Neural cell (in vitro differentiated cells): Measurements from ENCODE around the gene ZNF785. TPM values are rescaled to one million over a fixed set of nuclear protein-coding genes. Genes with fewer than 3 reads are reported as not detected.
"Not testable (repeated sequence)": the region's sequence is repeated elsewhere in the genome, so short reads cannot be mapped to it uniquely, and the experiment has no call there.

ENCODE experiments used
- H2AFZ ChIP-seq: fragments of 200-600, 300-800 bp; sonication (generic), shearing (Covaris generic); 2 replicates; pipeline ENCODE4 v1.6.0; 2014; ENCODE audit warnings: low read depth, mild to moderate bottlenecking, antibody characterized with exemption, low read length, moderate library complexity
- H3F3A ChIP-seq: fragments of 200-600 bp; shearing (Covaris generic); 2 replicates; pipeline ENCODE4 v1.6.1; 2016; ENCODE audit warnings: mild to moderate bottlenecking, moderate library complexity, mixed read lengths, antibody characterized with exemption, low read length; ENCODE audit not compliant: insufficient read depth, poor library complexity, severe bottlenecking
- H3K27ac ChIP-seq: fragments of 200-600, 300-800 bp; sonication (generic), shearing (Covaris generic); 2 replicates; pipeline ENCODE4 v1.5.1; 2014; ENCODE audit warnings: mild to moderate bottlenecking, low read length, moderate library complexity
- H3K27me3 ChIP-seq: fragments of 300-800, 200-600 bp; sonication (generic), shearing (Covaris generic); 2 replicates; pipeline ENCODE4 v1.6.0; 2014; ENCODE audit warnings: mild to moderate bottlenecking, low read depth, low read length, moderate library complexity; ENCODE audit not compliant: insufficient read depth
- H3K36me3 ChIP-seq: fragments of 300-800, 200-600 bp; sonication (generic), shearing (Covaris generic); 2 replicates; pipeline ENCODE4 v1.5.1; 2014; ENCODE audit warnings: mild to moderate bottlenecking, antibody characterized with exemption, low read length, moderate library complexity; ENCODE audit not compliant: insufficient read depth
- H3K4me2 ChIP-seq: fragments of 300-800, 200-600 bp; sonication (generic), shearing (Covaris generic); 2 replicates; pipeline ENCODE4 v1.6.0; 2014; ENCODE audit warnings: mild to moderate bottlenecking, low read length
- H3K4me3 ChIP-seq: fragments of 300-800, 200-600 bp; sonication (generic), shearing (Covaris generic); 2 replicates; pipeline ENCODE4 v1.5.1; 2014; ENCODE audit warnings: mild to moderate bottlenecking, low read length, moderate library complexity
- H3K79me2 ChIP-seq: fragments of 200-600 bp; shearing (Covaris generic); replicated peaks from 2 replicates; pipeline ENCODE4 v1.6.0; 2014; ENCODE audit warnings: mild to moderate bottlenecking, low read length, moderate library complexity; ENCODE audit not compliant: insufficient read depth
- H3K9ac ChIP-seq: fragments of 300-800, 200-600 bp; sonication (generic), shearing (Covaris generic); 2 replicates; pipeline ENCODE4 v1.6.1; 2016; ENCODE audit warnings: mild to moderate bottlenecking, low read length, mixed read lengths
- H3K9me2 ChIP-seq: fragments of 200-600 bp; shearing (Covaris generic); 2 replicates; pipeline ENCODE4 v1.6.1; 2016; ENCODE audit warnings: mild to moderate bottlenecking, low read length, mixed read lengths; ENCODE audit not compliant: insufficient read depth
- H3K9me3 ChIP-seq: fragments of 200-600, 300-800 bp; sonication (generic), shearing (Covaris generic); 2 replicates; pipeline ENCODE4 v1.6.1; 2016; ENCODE audit warnings: mild to moderate bottlenecking, mixed run types, low read length, moderate library complexity, mixed read lengths
- H4K20me1 ChIP-seq: fragments of 200-600 bp; shearing (Covaris generic); 2 replicates; pipeline ENCODE4 v1.6.1; 2016; ENCODE audit warnings: mild to moderate bottlenecking, mixed run types; ENCODE audit not compliant: insufficient read depth
- EP300 ChIP-seq: fragments of 450-650 bp; conservative IDR thresholded peaks from 2 replicates; pipeline ENCODE4 v1.6.1; 2014; ENCODE audit warnings: antibody characterized with exemption, mild to moderate bottlenecking, moderate library complexity; ENCODE audit not compliant: poor library complexity, severe bottlenecking
- EZH2 ChIP-seq: fragments of 200-600, 300-800 bp; shearing (Covaris generic), sonication (generic); IDR thresholded peaks from 2 replicates; pipeline ENCODE4 v1.6.1; 2014; ENCODE audit warnings: antibody characterized with exemption, low read length, borderline replicate concordance, mild to moderate bottlenecking; ENCODE audit not compliant: insufficient read depth, poor library complexity, severe bottlenecking
- MXI1 ChIP-seq: fragments of 450-650 bp; conservative IDR thresholded peaks from 2 replicates; pipeline ENCODE4 v1.6.1; 2014; ENCODE audit warnings: antibody characterized with exemption, mild to moderate bottlenecking; ENCODE audit not compliant: poor library complexity, severe bottlenecking
- POLR2AphosphoS5 ChIP-seq: IDR thresholded peaks from 2 replicates; pipeline ENCODE4 v1.6.1; 2012
- RAD21 ChIP-seq: fragments of 450-650 bp; conservative IDR thresholded peaks from 2 replicates; pipeline ENCODE4 v1.6.1; 2014; ENCODE audit warnings: antibody characterized with exemption, mild to moderate bottlenecking, moderate library complexity
- SMC3 ChIP-seq: fragments of 450-650 bp; conservative IDR thresholded peaks from 2 replicates; pipeline ENCODE4 v1.6.1; 2014; ENCODE audit warnings: antibody characterized with exemption, mild to moderate bottlenecking, moderate library complexity; ENCODE audit not compliant: poor library complexity
- TAF1 ChIP-seq: IDR thresholded peaks from 2 replicates; pipeline ENCODE4 v1.6.1; 2012; ENCODE audit warnings: low read depth
- polyA plus RNA-seq: library from polyadenylated mRNA; depleted of rRNA; stranded (reverse); fragments of >200 nt; gene quantifications from 2 replicates; pipeline ENCODE4 v1.2.3, GENCODE V29; 2014
- TF ChIP-seq, protein P1 (sequence below): IDR thresholded peaks from 2 replicates; pipeline ENCODE4 v1.6.1; 2012; ENCODE audit warnings: borderline replicate concordance
- TF ChIP-seq, protein P2 (sequence below): fragments of 450-650 bp; IDR thresholded peaks from 2 replicates; pipeline ENCODE4 v1.5.1; 2014; ENCODE audit warnings: antibody characterized with exemption, mild to moderate bottlenecking, moderate library complexity; ENCODE audit not compliant: poor library complexity, severe bottlenecking

Gene ZNF785
- polyA plus RNA-seq, 1 donor from 2014 or later = 26.4 TPM

GRCh38 chr16:30541502-30542329, 43.8 kb downstream of the ZNF785 start:
- no peaks in the 10 kb centered on the region for H3F3A ChIP-seq
- H3K9me2 ChIP-seq = no peaks in the 10 kb centered on the region
- H3K9me3 ChIP-seq = no peaks in the 10 kb centered on the region
- no peaks in the 10 kb centered on the region for H3K79me2 ChIP-seq
- no peak overlapping the region for H3K4me2 ChIP-seq
- H3K36me3 ChIP-seq = no peaks in the 10 kb centered on the region
- no peak overlapping the region for H3K9ac ChIP-seq
- H2AFZ ChIP-seq = no peak overlapping the region
- TF ChIP-seq EP300 = no peak
- TF ChIP-seq RAD21 = no peak
- TF ChIP-seq, protein P1, sequence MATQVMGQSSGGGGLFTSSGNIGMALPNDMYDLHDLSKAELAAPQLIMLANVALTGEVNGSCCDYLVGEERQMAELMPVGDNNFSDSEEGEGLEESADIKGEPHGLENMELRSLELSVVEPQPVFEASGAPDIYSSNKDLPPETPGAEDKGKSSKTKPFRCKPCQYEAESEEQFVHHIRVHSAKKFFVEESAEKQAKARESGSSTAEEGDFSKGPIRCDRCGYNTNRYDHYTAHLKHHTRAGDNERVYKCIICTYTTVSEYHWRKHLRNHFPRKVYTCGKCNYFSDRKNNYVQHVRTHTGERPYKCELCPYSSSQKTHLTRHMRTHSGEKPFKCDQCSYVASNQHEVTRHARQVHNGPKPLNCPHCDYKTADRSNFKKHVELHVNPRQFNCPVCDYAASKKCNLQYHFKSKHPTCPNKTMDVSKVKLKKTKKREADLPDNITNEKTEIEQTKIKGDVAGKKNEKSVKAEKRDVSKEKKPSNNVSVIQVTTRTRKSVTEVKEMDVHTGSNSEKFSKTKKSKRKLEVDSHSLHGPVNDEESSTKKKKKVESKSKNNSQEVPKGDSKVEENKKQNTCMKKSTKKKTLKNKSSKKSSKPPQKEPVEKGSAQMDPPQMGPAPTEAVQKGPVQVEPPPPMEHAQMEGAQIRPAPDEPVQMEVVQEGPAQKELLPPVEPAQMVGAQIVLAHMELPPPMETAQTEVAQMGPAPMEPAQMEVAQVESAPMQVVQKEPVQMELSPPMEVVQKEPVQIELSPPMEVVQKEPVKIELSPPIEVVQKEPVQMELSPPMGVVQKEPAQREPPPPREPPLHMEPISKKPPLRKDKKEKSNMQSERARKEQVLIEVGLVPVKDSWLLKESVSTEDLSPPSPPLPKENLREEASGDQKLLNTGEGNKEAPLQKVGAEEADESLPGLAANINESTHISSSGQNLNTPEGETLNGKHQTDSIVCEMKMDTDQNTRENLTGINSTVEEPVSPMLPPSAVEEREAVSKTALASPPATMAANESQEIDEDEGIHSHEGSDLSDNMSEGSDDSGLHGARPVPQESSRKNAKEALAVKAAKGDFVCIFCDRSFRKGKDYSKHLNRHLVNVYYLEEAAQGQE = no peak
- TF ChIP-seq POLR2AphosphoS5 = no peak
- no peak for TF ChIP-seq EZH2
- no peak for TF ChIP-seq MXI1
- TF ChIP-seq, protein P2, sequence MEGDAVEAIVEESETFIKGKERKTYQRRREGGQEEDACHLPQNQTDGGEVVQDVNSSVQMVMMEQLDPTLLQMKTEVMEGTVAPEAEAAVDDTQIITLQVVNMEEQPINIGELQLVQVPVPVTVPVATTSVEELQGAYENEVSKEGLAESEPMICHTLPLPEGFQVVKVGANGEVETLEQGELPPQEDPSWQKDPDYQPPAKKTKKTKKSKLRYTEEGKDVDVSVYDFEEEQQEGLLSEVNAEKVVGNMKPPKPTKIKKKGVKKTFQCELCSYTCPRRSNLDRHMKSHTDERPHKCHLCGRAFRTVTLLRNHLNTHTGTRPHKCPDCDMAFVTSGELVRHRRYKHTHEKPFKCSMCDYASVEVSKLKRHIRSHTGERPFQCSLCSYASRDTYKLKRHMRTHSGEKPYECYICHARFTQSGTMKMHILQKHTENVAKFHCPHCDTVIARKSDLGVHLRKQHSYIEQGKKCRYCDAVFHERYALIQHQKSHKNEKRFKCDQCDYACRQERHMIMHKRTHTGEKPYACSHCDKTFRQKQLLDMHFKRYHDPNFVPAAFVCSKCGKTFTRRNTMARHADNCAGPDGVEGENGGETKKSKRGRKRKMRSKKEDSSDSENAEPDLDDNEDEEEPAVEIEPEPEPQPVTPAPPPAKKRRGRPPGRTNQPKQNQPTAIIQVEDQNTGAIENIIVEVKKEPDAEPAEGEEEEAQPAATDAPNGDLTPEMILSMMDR = no peak
- no peak for TF ChIP-seq TAF1
- TF ChIP-seq SMC3 = no peak
- no peak overlapping the region for H3K4me3 ChIP-seq
- no peak overlapping the region for H3K27ac ChIP-seq
- H3K27me3 ChIP-seq = no peaks in the 10 kb centered on the region
- H4K20me1 ChIP-seq = no peaks in the 10 kb centered on the region

- H3K4me2 ChIP-seq, H3K27me3 ChIP-seq, H3K27ac ChIP-seq, H2AFZ ChIP-seq, H4K20me1 ChIP-seq, H3K9me3 ChIP-seq, H3K36me3 ChIP-seq, H3K9ac ChIP-seq, H3K79me2 ChIP-seq, H3K4me3 ChIP-seq, H3F3A ChIP-seq, H3K9me2 ChIP-seq: not testable (repeated sequence)
Measured at GRCh38 chr16:30540916-30541464, 44.5 kb downstream of the ZNF785 start.

DNA sequence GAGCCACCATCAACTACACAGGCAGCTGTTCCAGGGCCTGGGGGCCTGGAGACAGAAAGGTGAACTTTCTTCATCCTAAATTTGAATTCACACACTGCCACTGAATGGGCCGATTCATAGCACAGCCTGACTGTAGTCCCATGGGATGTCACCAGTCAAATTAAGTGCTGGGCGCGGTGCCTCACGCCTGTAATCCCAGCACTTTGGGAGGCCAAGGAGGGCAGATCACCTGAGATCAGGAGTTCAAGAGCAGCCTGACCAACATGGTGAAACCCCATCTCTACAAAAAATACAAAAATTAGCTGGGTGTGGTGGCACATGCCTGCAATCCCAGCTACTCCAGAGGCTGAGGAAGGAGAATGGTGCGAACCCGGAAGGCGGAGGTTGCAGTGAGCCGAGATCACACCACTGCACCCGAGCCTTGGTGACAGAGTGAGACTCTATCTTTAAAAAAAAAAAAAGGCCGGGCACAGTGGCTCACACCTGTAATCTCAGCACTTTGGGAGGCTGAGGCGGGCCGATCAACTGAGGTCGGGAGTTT, 45.4 kb downstream of the ZNF785 start:
- H3K27ac ChIP-seq, H3K9me2 ChIP-seq, H4K20me1 ChIP-seq, H3K4me2 ChIP-seq, H3K4me3 ChIP-seq, H3K27me3 ChIP-seq, H2AFZ ChIP-seq, H3K79me2 ChIP-seq, H3K36me3 ChIP-seq, H3K9ac ChIP-seq, H3F3A ChIP-seq, H3K9me3 ChIP-seq: not testable (repeated sequence)
